Measurements from ENCODE around the gene LNX1. TPM values are rescaled to one million over a fixed set of nuclear protein-coding genes. Genes with fewer than 3 reads are reported as not detected.

Gene LNX1
- total RNA-seq, result 0.29 TPM in 1 of 2 replicates, not detected in the other

DNA sequence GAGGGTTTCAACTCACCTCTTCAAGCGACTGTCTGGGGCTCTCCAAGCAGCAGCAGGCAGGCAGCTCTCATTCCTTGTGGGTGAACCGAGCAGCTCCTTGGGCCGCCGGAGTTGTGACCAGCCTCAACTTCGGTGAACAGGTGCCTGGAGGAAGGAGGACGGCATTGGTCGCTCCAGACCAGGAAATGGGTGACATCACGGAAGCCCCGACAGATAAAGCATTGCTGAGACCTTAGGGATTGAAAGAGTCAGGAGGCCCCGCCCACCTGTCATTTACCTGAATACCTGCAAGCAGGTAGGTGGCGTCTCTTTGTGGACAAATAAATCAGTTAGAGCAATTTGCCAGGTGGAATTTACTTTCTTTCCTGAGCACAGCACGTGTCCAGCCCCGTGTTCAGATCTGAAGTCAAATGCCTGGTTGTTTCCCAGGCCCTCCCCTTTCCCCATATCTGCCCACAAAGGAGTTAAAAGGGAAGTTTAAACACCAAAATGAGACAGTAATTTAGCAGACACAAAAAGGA is at the start of gene LNX1:
Gene LNX1, minus strand, starts transcription at position 115 of the 521 bp plus-strand sequence. CDS start 17,484 bp downstream, outside the sequence.

Other genes with a start within 250 kb of the LNX1 start
- gene SCFD2, start 225.4 kb downstream of the LNX1 start, total RNA-seq, result 26.8 and 30.8 TPM in 2 replicates
- 26.8 and 34.2 TPM in 2 replicates for gene FIP1L1, start 213.8 kb downstream of the LNX1 start, total RNA-seq